ENCODE measurements around the gene TCEA2.
"Not testable (repeated sequence)": the region's sequence is repeated elsewhere in the genome, so short reads cannot be mapped to it uniquely, and the experiment has no call there.

TCEA2 gene

DNA sequence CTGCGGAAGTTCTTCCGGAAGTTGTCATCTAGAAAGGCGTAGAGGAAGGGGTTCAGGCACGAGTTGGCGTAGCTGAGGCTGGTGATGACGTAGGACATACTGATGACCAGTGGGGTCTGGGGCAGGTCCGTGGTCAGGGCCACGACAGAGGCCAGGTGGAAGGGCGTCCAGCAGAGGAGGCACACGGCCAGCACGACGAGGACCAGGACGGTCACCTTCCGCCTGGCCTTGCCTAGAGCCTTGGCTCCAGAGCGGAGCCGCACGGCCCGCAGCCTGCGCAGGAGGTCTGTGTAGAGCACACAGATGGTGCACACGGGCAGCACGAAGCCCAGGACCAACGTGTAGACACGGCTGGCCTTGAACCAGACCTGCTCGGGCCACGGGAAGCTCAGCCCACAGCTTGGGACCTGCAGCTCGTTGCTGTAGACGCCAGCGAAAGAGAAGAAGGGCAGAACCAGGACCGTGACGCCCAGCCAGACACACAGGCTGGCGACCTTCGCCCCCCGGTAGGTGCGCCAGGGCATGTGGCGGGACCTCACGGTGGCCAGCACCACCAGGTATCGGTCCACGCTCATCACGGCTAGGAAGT is 42.9 kb downstream of the TCEA2 start:
- DNase-seq, result no peak

DNA sequence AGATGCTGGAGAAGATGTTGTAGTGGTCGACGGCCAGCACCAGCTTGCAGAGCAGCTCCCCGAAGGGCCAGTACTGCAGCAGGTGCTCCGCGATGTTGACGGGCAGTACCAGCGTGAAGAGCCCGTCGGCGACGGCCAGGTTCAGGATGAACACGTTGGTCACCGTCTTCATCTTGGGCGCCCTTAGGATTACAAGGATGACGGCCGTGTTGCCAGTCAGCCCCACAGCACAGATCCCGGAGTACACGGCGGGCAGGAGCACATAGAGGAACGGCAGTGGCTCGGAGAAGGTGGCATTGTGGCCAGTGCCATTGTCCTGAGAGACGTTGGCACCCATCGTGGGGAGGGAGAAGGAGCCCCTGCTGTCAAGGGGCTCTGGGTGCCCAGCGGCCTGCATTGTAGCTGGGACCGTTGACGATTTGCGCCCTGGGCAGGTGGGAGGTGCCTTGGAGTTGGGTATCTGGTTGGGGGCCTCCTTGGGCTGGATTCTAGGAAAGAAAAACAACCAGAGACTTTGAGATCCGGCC is 43.5 kb downstream of the TCEA2 start:
- DNase-seq, result no peak

DNA sequence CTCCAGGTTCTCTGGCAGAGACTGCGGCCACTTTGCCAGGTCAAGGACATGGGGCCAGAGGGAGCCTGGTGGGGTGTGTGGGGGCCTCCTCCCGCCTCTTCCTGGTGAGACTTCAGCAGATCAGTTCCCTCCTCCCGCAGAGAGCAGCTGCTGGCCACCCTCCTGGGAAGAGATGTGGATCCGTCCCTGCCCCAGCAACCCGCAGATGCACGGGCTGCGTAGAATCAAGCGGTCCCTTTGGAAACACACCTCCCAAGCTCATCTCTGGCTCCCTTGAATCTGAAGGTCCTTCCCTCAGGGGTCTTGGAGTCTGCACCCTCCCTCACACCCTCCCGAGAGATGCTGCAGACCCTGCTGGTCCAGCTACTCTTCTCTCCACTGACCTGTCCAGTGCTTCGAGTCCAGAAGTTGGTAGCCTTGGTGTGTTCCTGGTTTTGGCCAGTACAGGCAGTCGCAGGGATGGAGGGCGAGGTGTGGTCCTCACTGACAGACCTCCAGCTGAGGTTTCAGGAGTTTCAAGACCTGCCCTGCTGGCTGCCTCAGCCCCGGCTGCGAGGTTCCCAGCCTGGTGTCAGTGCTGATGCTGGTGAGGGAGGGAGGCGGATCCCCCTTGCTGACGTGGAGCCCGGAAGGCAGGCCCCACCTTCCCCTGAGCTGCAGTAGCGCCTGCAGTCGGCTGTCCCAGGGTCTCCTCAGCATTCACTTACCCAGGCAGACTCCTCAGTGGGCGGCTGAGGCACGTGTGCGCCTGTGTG is 44.2 kb downstream of the TCEA2 start, which contains the start of gene NPBWR2:
Gene NPBWR2 (minus strand): TSS at position 585 of the 755 bp plus-strand sequence. CDS start 734 bp downstream, outside the sequence.
- peak in 10 of 56 donors; percentile 14 to 59 (median 38) for DNase-seq

DNA sequence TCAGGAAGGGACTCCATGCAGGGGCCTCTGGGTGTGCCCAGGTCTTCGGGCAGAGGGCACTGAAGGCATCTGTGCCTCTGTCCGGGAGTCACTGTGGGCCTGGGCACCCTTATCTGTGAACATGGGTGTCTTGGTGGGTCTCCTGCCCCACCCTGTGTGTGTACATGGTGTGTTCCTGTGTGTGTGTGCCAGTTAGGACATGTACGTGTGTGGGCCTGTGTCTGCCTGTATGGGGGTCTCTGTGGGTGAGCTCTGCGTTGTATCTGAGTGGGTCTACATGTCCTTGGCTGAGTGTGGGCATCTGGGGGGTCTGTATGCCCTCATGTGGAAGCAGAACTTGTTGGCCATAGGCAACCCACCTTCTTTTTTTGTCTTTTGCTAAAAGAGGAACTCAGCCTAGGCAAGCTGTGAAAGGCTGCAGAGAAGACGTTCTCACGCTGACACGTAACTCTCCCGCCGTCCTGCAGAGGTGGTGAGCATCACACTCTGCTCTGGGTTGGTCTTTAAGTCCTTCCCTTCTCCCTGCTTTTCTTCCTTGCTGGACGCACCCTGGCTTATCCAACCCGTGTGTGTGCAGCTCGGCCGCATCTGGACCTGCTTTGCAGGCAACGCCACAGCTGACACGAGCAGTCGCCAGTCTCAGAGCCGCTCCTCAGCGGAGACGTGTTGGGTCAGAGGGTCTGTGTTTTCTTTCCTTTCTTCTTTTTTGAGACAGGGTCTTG is 44.9 kb downstream of the TCEA2 start:
- no peak for DNase-seq

DNA sequence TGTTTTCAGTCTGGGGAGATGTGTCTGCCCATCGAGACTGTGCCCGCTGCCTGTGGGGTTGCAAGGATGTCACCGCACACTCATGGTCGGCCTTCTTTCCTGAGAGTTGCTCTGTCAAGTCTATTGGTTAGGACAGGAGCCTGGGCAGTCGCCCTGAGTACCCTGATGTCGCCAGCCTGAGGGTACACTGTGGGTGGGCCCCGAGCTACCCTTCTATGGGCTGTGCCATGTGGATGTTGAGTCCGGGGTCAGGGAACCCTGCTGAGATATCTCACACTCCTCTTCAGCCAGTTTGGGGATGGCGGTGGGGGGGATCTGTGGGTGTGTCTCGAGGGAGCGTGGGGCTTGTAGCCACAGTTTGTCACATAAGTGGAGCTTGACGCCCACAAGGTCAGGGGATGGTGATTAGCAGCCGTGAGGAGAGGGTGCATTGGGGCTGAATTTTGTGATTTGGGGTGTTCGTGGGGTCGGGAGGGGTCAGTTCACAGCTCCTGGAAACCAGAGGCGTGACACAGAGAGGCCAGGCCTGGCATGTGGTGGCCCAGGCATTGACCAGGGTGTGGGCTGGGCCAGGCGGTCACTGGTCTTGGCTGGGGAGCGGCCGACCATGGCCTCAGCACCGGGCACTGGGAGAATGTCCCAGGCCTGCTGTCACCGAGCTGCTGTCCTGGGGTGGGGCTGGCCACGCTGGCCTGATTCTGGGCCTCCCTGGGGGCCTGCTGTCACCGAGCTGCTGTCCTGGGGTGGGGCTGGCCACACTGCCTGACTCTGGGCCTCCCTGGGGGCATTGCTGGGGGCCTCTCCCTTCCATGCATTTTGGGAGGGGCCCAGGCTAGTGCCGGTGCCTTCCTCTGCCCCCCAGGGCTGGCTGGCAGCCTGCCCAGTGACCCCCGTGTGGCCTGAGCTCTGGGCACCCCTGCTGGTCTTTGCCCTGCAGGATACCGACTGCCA is 46.0 kb downstream of the TCEA2 start:
- DNase-seq, result no peak

DNA sequence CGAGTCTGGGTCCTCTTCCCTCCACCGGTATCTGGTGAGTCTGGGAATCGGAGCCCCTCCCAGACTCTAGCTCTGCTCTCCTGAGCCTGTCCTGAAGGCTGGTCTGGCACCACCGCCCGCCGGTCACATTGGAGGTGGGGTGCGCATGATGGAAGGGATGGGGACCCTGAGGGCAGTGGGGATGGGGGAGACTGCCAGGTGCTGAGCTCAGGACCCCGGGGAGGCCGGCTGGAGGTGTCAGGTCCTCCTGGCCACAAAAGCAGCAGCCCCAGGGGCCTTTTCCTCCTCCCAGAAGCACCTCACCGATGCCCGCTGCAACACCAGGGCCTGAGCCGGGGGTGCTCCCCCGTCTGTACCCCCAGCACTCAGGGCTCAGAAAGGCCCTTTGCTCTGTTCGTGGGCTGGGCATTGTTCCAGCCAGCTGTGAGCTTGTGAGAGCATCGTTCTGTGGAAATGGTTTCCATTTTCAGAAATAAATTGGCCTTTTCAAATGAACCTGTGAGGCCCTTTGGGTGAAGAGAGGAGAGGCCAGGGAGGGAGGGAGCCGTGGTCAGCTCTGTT is 46.9 kb downstream of the TCEA2 start:
- DNase-seq, result peak in 4 of 56 donors; percentile 27 to 47 (median 38)

DNA sequence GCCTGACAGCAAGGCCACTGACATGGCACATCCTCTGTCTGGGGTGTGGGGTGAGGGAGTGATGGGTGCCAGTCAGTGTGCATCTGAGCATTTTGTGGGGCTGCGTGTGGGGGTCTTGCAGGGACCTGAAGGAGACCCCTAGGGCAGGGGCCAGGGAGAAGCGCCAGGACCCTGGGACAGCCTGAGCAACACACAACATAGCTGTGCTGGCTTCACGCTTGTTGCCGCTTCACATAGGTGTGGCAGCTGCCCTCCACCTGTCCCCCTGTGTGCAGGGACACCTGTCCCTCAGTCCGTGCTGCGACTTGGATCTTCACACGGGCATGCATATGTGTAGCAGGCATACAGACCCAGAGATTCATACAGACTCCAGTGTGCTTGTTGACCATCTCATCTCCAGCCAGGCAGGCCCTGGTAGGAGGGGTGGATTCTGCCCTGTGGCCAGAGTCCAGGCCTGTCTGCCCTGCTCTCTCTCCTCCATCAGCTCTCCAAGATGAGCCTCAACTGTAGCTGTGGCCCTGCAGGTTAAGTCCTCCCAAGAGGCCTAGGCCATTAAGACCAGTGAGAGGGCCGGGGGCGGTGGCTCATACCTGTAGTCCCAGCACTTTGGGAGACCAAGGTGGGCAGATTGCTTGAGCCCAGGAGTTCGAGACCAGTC is 47.5 kb downstream of the TCEA2 start:
- DNase-seq, result no peak

DNA sequence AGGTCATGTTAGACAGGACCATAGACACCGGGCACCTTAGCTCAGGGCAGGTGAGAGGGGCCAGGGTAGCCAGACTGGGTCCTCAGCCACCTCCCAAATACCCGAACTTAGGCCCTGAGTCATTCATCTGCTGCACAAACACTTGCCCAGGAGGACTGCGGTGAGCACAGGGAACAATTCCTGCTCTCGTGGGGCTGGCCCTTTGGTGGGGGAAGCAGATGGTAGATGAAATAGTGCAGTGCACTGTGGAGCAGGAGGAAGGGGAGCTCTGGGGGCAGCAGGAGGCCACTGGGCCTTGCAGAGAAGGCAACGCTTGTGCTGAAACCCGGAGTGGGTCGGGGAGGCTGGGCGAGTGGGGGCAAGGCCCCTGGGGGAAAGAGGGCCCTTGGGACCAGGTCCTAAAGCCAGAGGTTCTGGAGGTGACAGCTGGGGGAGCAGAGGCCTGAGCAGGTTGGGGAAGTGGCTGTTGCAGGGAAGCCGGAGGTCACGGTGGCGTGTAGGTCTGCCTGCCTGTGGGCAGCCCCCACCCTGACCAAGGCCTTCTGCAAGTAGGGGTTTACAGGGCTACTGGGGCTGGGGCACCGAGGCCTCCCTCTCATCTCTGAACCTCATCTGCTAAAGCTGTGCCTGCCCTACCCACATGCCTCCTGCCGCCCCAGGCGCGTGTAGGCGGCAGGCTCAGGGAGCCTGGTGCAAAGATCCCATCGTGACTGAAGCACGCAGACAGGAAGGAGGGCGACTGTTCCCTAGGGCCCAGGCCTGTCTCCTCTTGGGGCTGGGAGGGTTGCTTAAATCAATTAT is 49.0 kb downstream of the TCEA2 start:
- peak in 18 of 56 donors; percentile 19 to 74 (median 42) for DNase-seq

DNA sequence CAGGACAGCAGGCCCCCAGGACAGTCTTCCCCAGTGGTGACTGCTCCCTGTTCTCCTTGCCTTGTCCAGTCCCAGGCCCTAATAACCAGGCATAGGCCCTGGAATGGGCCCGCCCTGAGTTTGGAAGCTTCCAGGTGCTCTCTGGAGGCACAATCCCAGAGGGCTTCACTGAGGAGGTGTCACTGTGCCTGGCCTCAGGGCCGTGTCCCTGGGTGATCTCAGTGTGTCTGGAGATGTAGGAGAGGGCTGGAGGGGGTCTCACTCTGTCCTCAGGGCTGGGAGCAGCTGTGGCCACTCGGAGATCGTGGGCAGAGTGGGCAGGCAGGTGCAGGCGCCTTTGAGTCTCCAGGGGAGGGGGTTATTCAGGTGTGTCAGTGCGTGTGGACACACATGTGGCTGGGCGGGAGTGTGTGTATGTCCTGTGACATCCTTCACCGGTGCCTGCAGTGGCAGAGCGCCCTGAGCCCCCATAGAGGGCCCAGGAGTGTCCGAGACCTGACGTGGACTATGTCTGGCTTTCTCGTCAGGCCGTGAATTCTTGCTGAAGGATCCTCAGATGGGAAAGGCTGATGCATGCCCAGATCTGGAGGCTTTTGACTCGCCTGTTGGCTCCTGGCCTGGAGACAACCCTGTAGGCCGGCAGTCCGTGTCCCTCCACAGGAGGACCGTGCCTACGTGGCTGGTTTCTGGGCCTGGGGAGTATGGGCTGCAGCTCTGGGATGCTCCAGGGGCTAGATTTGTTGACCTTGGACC is 49.9 kb downstream of the TCEA2 start:
- no peak for DNase-seq

DNA sequence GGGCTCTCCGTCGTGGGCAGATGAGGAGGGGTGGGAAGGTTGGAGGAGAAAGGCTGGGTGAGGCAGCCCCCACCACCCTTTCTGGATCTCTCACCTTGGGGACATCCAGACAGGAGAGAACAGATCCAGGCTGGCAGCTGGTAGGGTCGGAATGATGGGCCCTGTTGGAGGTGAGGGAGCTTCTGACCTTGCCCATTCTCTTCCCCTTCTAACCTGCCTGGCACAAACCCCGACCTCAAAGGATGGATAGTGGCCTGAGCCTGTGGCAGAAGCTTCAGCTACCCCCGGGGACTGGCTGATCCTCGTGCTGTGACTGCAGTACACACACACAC is 50.4 kb downstream of the TCEA2 start:
- DNase-seq, result no peak

DNA sequence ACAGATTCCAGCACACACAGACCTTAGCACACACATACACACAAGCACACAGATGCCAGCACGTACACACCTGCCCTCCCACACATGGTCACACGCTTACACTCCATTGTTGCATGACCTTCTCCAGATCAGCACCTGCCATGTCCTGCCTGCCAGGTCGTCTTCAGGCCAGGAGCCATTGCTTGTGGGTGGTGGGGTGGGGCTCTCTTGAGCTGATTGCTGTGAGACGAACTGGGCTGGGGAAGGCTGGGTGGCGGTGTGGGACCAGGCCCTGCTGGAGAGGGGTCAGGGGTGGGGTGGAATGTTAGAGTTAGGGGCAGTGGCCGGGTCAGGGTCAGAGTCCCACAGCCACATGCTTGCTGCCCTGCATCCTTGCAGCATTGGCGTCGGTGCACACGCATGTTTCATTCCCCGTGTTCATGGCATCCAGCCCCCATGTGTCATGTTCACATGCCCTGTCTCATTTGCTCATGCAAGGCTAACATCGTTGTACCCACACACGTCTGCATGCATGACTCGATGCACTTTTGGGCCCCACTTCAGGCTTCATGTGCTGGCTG is 50.9 kb downstream of the TCEA2 start:
- DNase-seq, result no peak

DNA sequence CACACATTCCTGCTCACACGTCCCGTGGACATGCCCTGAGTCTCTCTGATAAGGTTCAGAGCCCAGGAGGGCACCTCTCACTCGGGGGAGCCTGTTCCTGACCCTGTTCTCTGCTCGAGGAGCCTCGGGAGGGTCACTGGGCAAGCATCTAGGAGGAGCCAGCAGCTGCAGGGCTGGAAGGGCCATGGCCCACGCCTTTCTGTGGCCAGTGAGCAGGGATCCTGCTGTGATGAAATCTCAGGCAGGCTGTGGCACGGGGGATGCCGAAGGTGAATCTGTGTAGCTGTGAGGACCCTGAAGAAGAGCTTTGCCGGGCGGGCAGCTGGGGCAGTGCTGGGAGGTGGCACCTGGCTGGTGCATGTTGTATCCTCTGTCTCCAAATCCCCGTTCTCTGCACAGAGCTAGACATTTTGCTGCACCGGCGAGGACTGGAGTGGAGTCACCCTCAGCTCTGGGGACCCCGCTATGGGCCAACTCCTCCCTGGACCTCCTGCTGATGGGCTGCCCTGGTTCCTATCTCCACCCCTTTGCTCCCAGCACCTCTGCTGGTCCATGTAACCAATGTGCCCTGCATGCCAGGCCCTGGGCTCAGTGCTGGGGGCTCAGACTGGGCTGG is 51.5 kb downstream of the TCEA2 start:
- DNase-seq, result no peak

DNA sequence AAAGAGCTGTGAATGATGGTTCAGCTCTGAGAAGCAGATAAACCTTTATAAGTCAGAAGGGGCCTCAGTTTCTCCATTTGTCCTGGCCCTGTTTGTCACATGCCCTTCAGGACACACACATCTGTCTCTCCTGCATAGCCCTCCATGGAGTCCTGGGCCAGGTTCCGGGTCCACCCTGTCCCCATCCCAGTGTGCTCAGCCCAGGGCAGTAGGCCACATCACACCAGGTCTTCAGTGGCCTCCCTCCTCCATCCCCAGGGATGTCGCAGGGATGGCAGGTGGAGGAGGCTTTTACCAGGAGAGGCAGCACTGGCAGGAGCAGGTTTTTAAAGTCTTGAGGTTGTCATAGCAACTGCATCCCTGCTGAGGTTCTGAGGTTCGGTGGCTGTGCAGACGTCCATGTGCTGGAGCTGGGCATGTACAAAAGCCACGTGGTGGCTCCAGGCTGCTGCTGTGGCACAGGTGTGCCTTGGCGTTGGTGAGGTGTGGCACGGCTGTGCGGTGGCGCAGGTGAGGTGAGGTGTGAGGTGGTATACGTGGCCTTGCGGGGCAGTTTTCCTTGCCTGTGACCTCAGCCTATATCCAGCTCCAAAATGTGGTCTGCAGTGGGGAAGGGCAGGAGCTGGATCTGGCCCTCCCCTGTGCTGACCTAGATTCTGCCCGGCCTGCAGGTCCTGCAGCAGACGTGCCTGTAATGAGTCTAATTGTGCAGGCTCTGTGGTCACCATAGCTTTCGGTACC is 52.3 kb downstream of the TCEA2 start:
- DNase-seq, result peak in 15 of 56 donors; percentile 19 to 61 (median 40)

DNA sequence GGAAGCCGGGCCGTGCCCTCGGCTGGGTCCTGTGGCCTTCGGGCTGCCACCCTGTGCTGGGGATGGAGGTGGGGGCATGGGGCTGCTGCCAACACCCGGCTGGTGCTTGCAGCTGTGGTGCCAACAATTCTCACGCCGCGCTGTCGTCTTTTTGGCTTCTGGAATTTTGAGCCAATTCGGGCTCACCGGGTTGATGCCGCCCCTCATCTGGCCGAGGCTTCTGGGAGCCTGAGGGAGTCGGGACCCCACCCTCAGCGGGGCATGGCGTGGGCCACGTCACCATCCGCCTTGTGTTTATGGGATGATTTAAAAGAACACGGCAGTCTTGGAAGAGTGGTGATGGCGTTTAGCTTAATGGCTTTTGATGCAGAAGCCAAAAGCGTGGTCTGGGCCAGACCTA is 53.0 kb downstream of the TCEA2 start:
- no peak for DNase-seq

DNA sequence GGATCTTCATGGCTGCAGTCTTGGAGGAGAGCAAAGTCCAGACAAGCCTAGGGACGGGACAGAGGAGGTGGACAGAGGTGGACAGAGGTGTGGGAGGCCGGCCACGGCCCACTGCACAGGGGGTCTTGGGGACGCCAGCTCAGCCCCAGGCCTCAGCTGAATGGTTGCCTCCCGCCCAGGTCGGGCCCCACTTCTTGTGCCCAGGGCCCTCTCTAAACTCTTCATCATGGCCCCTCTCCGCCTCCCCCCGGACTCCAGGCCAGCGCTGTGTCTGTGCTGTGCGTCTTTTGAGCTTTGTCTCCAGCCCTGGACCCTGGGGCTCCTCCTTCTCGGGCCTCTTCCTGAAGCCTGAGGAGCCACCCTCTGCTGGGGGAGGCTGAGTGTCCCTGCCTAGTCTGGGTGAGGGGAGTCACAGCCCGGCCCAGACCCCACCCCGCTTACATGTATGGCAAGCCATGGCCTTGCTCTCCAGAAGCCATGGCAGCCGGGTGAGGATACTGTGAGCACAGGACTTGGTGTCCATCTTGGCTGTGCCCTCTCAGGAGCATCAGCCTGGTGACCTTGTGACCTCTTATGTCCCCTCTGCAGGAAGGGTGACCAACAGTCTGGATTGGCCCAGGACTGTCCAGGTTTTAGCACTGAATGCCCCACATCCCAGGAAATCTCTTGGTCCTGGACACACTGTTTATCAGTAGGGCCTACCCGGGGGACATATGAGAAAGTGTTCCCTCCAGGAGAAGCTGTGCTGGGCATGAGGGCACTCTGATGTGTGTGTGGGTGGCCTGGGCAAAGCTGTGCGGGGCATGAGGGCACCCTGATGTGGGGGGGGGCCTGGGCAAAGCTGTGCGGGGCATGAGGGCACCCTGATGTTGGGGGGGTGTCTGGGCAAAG is 53.8 kb downstream of the TCEA2 start:
- no peak for DNase-seq

DNA sequence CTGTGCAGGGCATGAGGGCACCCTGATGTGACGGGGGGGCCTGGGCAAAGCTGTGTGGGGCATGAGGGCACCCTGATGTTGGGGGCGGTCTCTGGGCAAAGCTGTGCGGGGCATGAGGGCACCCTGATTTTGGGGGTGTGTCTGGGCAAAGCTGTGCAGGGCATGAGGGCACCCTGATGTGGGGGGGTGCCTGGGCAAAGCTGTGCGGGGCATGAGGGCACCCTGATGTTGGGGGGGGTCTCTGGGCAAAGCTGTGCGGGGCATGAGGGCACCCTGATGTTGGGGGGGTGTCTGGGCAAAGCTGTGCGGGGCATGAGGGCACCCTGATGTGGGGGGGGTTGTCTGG is 54.4 kb downstream of the TCEA2 start:
- DNase-seq, result not testable (repeated sequence)
